HepG2 (cell line): ENCODE data around the gene EPC1. TPM values are rescaled to one million over a fixed set of nuclear protein-coding genes. Genes with fewer than 3 reads are reported as not detected.

Experiments used
- ATAC-seq: fragments of 200-7000 bp; cut with Tn5 transposase; 3 replicates; pipeline ENCODE4 v1.9.1; 2020; ENCODE audit warnings: mild to moderate bottlenecking, moderate library complexity
- BruUV-seq: library from RNA; stranded (reverse); fragments of 400-500 nt; replicated peaks from 2 replicates; lab custom pipeline; 2021; lab: Mats Ljungman, UMichigan
- CTCF ChIA-PET: fragments of 300-600 bp; formaldehyde crosslinking; extraction: SDS; loops from one replicate; lab custom pipeline; 2021; ENCODE audit warnings: low total read pairs, inconsistent platforms, low intra/inter-chr PET ratio; lab: Yijun Ruan, JAX
- POLR2A ChIA-PET: fragments of 350-600 bp; sonication (Branson Sonifier 250); formaldehyde crosslinking; loops from one replicate; lab custom pipeline; 2020; ENCODE audit warnings: antibody characterized with exemption, inconsistent platforms; lab: Yijun Ruan, JAX
- DNase-seq: peaks from one replicate; pipeline ENCODE4 v3.0.0-alpha.2; 2015; ENCODE audit warnings: low spot score
- FAIRE-seq: peaks from 3 replicates; lab custom pipeline; 2011; peaks lifted over from hg19 to GRCh38; lab: Jason Lieb, UNC
- H2AFZ ChIP-seq: one replicate; pipeline ENCODE4 v1.6.1; 2011; ENCODE audit warnings: low read length, inconsistent platforms
- H3K27ac ChIP-seq: fragments of 300-600 bp; 3 replicates; pipeline ENCODE4 v1.8.0; 2011; ENCODE audit warnings: mixed run types, mild to moderate bottlenecking, mixed read lengths, low read length, inconsistent platforms; ENCODE audit not compliant: insufficient read depth; ENCODE audit errors: extremely low read length
- H3K27me3 ChIP-seq, 2 experiments: fragments of 200-600 bp in 1 of 2; 2 replicates in 1 of 2; 3 replicates in 1 of 2; pipeline versions ENCODE4 v1.6.0 to v1.8.0; 2011; ENCODE audit warnings: low read length in 2 of 2, mild to moderate bottlenecking in 2 of 2, moderate library complexity in 2 of 2, inconsistent platforms in 1 of 2; ENCODE audit not compliant: insufficient read depth in 2 of 2, control insufficient read depth in 1 of 2
- H3K36me3 ChIP-seq, 2 experiments: fragments of 200-600 bp in 1 of 2; replicated peaks in 1 of 2; 2 replicates in 1 of 2; 3 replicates in 1 of 2; pipeline versions ENCODE4 v1.5.1 to v1.8.0; 2011; ENCODE audit warnings: low read length in 2 of 2, inconsistent platforms in 1 of 2; ENCODE audit not compliant: insufficient read depth in 2 of 2, control insufficient read depth in 1 of 2
- H3K4me1 ChIP-seq: 2 replicates; pipeline ENCODE4 v1.5.1; 2012; ENCODE audit warnings: low read length, inconsistent platforms; ENCODE audit not compliant: insufficient read depth
- H3K4me2 ChIP-seq: 2 replicates; pipeline ENCODE4 v1.6.0; 2011; ENCODE audit warnings: low read depth, low read length, inconsistent platforms
- H3K4me3 ChIP-seq, 3 experiments: fragments of 200-600 bp in 1 of 3; sonication (generic), shearing (Covaris generic) in 1 of 3; replicated peaks in 1 of 3; 2 replicates each; pipeline ENCODE4 v1.5.1; 2011 to 2016; ENCODE audit warnings: low read length in 3 of 3, inconsistent platforms in 2 of 3, low read depth in 2 of 3, mild to moderate bottlenecking in 2 of 3, control low read depth in 1 of 3, mixed read lengths in 1 of 3; ENCODE audit not compliant: insufficient read depth in 1 of 3
- H3K79me2 ChIP-seq: one replicate; pipeline ENCODE4 v1.6.1; 2011; ENCODE audit warnings: low read length, inconsistent platforms; ENCODE audit not compliant: insufficient read depth
- H3K9ac ChIP-seq: 2 replicates; pipeline ENCODE4 v1.6.0; 2011; ENCODE audit warnings: mild to moderate bottlenecking, low read depth, low read length, inconsistent platforms; ENCODE audit not compliant: insufficient read depth
- H3K9me3 ChIP-seq: 2 replicates; pipeline ENCODE4 v1.5.1; 2012; ENCODE audit warnings: mild to moderate bottlenecking, low read length
- H4K20me1 ChIP-seq: 2 replicates; pipeline ENCODE4 v1.6.0; 2011; ENCODE audit warnings: inconsistent platforms, mild to moderate bottlenecking, low read length, moderate library complexity; ENCODE audit not compliant: insufficient read depth
- HDAC2 ChIP-seq: sonication (generic); formaldehyde crosslinking; IDR thresholded peaks from 2 replicates; pipeline ENCODE4 v1.4.0; 2020; ENCODE audit warnings: missing genetic modification reagents
- NFE2L2 ChIP-seq: fragments of 150-350 bp; IDR thresholded peaks from 2 replicates; pipeline ENCODE4 v1.6.1; 2014; ENCODE audit warnings: low read length
- TBL1XR1 ChIP-seq: fragments of 150-350 bp; IDR thresholded peaks from 2 replicates; pipeline ENCODE4 v1.6.1; 2014; ENCODE audit warnings: borderline replicate concordance, low read length; ENCODE audit not compliant: partially characterized antibody
- ZKSCAN8 ChIP-seq: IDR thresholded peaks from 2 replicates; pipeline ENCODE4 v1.6.1; 2016; ENCODE audit warnings: borderline replicate concordance, missing genetic modification reagents, missing compliant biosample characterization
- ZNF180 ChIP-seq: sonication (generic); formaldehyde crosslinking; IDR thresholded peaks from 2 replicates; pipeline ENCODE4 v1.4.0; 2020; ENCODE audit warnings: low read depth, missing genetic modification reagents, borderline replicate concordance
- ZNF512B ChIP-seq: sonication (generic); formaldehyde crosslinking; IDR thresholded peaks from 2 replicates; pipeline ENCODE4 v1.5.1; 2020; ENCODE audit warnings: missing genetic modification reagents, mild to moderate bottlenecking, borderline replicate concordance
- ZNF564 ChIP-seq: sonication (generic); formaldehyde crosslinking; IDR thresholded peaks from 2 replicates; pipeline ENCODE4 v1.8.1; 2023; ENCODE audit warnings: mild to moderate bottlenecking, missing genetic modification reagents
- ZNF737 ChIP-seq: sonication (generic); formaldehyde crosslinking; IDR thresholded peaks from 2 replicates; pipeline ENCODE4 v1.5.0; 2020; ENCODE audit warnings: missing genetic modification reagents, mild to moderate bottlenecking, borderline replicate concordance
- WGBS: methylation state at CpG from one replicate; pipeline ENCODE4 v1.1.6; 2017; ENCODE audit warnings: low lambda C conversion rate; 5-methylcytosine and 5-hydroxymethylcytosine counted together
- in situ Hi-C: cut with HindIII; loops from 2 replicates; pipeline ENCODE4 v1.10.0; 2017; ENCODE audit warnings: low pct_unique_long_range_greater_than_20kb; ENCODE audit not compliant: extremely low pct_ligation_motif_present
- intact Hi-C: fragments of 100-400 bp; cut with micrococcal nuclease; formaldehyde crosslinking; loops from one replicate; pipeline ENCODE4 v1.10.0; 2022; ENCODE audit not compliant: unreplicated experiment
- polyA plus RNA-seq, 8 experiments: library from polyadenylated mRNA; depleted of rRNA in 3 of 8; stranded (reverse) in 7 of 8; unstranded in 1 of 8; fragments of >200 nt; fragmentation: Illumina TruSeq in 4 of 8; extraction: Trizol in 4 of 8; gene quantifications; 2 replicates each; pipeline versions ENCODE4 v1.2.1 to v1.2.3, GENCODE V29; 2011 to 2016; ENCODE audit warnings: low read depth in 4 of 8, missing spikeins in 1 of 8, mixed read lengths in 1 of 8; ENCODE audit not compliant: insufficient read depth in 1 of 8
- total RNA-seq, 5 experiments: library from RNA; depleted of rRNA; stranded (reverse); fragments of >200 nt; fragmentation: Illumina TruSeq; extraction: Trizol; gene quantifications; 2 replicates each; pipeline ENCODE4 v1.2.3, GENCODE V29; 2016; ENCODE audit warnings: low read depth in 1 of 5

The EPC1 gene
- total and polyA plus RNA-seq, 2 of the 13 experiments (the other 11 are each of a cell fraction or from before 2014, with no cell fraction given), result 28.7 to 44.2 TPM

- TF ChIP-seq ZNF737 (CRISPR knock-in tag) (no peak), ZKSCAN8 (CRISPR knock-in tag) (no peak)
Observed at GRCh38 chr10:32333849-32334248, 13.1 kb downstream of the EPC1 start (continued).

GRCh38 chr10:32332299-32332750, 14.6 kb downstream of the EPC1 start:
- no peak overlapping the region for H3K9ac ChIP-seq
- no peak overlapping the region for H2AFZ ChIP-seq
- peak; percentile 80 for ATAC-seq
- ChIA-PET CTCF (no interaction called here), POLR2A (no interaction called here)
- H3K4me3 ChIP-seq, result no peak overlapping the region
- peaks cover 0 to 5% of the 10 kb centered on the region in 2 experiments; a peak in 3 of 5 replicates for H3K36me3 ChIP-seq
- FAIRE-seq, result no peak
- no peak overlapping the region for H3K4me2 ChIP-seq
- no peak overlapping the region for H3K27ac ChIP-seq
- no TSS peak for BruUV-seq
- peaks cover 96% of the 10 kb centered on the region for H3K79me2 ChIP-seq
- H3K27me3 ChIP-seq, result no peaks in the 10 kb centered on the region
- in situ Hi-C loops, result no loop called here
- H4K20me1 ChIP-seq, result peaks cover 76% of the 10 kb centered on the region
- no peaks in the 10 kb centered on the region for H3K9me3 ChIP-seq
- peaks cover 65% of the 10 kb centered on the region for H3K4me1 ChIP-seq
- no peak for DNase-seq
- TF ChIP-seq ZNF180 (CRISPR knock-in tag), result no peak
- TF ChIP-seq TBL1XR1, result no peak
- no peak for TF ChIP-seq ZNF564 (CRISPR knock-in tag)
- TF ChIP-seq HDAC2 (CRISPR knock-in tag), result no peak
- TF ChIP-seq, all 625 proteins: peak for 0
- intact Hi-C loops, result no loop called here
- WGBS, result 95% methylated on average over 3 of the region's 3 CpGs

- in situ Hi-C loops (no loop called here), intact Hi-C loops (no loop called here)
- Histone ChIP-seq H3K4me2 (no peak overlapping the region), H3K27ac (no peak overlapping the region), H3K9me3 (no peaks in the 10 kb centered on the region), H3K27me3 (no peaks in the 10 kb centered on the region), H4K20me1 (peaks cover 77% of the 10 kb centered on the region), H3K36me3 (peaks cover 0 to 5% of the 10 kb centered on the region in 2 experiments; a peak in 3 of 5 replicates), H3K4me3 (no peak overlapping the region), H3K79me2 (peaks cover 96% of the 10 kb centered on the region), H3K9ac (no peak overlapping the region), H3K4me1 (peaks cover 59% of the 10 kb centered on the region), H2AFZ (no peak overlapping the region)
- no peak for DNase-seq
- no peak for ATAC-seq
- no TSS peak for BruUV-seq
- FAIRE-seq, result no peak
- ChIA-PET CTCF (no interaction called here), POLR2A (no interaction called here)
- no peak for TF ChIP-seq NFE2L2
- no peak for TF ChIP-seq ZNF512B (CRISPR knock-in tag)
Observed at GRCh38 chr10:32331606-32332005, 15.4 kb downstream of the EPC1 start.
